ENCODE measurements around the gene ADGRG7. TPM values are rescaled to one million over a fixed set of nuclear protein-coding genes. Genes with fewer than 3 reads are reported as not detected.
A peak's percentile ranks its signal among the peaks of the same experiment; 100 is the strongest.

The ADGRG7 gene
- total RNA-seq, 2 experiments from 2014 or later = not detected

- no peaks in the 10 kb centered on the region for H3K9me3 Mint-ChIP-seq
- POLR2A ChIA-PET = no interaction called here
- H3K36me3 Mint-ChIP-seq (ENCODE audit: low read depth) = no peaks in the 10 kb centered on the region
- peaks cover 12% of the 10 kb centered on the region for H3K4me1 Mint-ChIP-seq
- no peak for DNase-seq
- H3K27ac Mint-ChIP-seq = no peak overlapping the region
- no peak overlapping the region for H3K4me3 Mint-ChIP-seq
- peaks cover 22% of the 10 kb centered on the region for H3K27me3 Mint-ChIP-seq
- CTCF ChIA-PET = no interaction called here
These were observed 562 bp downstream of the ADGRG7 start for GRCh38 chr3:100609963-100610362.

- Mint-ChIP-seq H3K4me3 (no peak overlapping the region), H3K27me3 (peaks cover 27% of the 10 kb centered on the region), H3K36me3 (ENCODE audit: low read depth) (no peaks in the 10 kb centered on the region), H3K4me1 (peaks cover 12% of the 10 kb centered on the region), H3K27ac (no peak overlapping the region), H3K9me3 (no peaks in the 10 kb centered on the region)
- ChIA-PET POLR2A (no interaction called here), CTCF (no interaction called here)
- DNase-seq = no peak
These were observed 1.8 kb downstream of the ADGRG7 start for GRCh38 chr3:100611221-100611620.

GRCh38 chr3:100613721-100614390, 4.5 kb downstream of the ADGRG7 start:
- no peak for DNase-seq
- POLR2A ChIA-PET = no interaction called here
- Mint-ChIP-seq H3K4me1 (peaks cover 11% of the 10 kb centered on the region), H3K9me3 (no peaks in the 10 kb centered on the region), H3K4me3 (no peak overlapping the region), H3K36me3 (ENCODE audit: low read depth) (no peaks in the 10 kb centered on the region), H3K27ac (no peak overlapping the region), H3K27me3 (peaks cover 24% of the 10 kb centered on the region)
- CTCF ChIA-PET = interaction anchor here (1.4 kb wide), 1 partner anchor 23 kb away, joined by 3 read pairs; no protein-coding TSS in a partner anchor

GRCh38 chr3:100614941-100615340, 5.5 kb downstream of the ADGRG7 start:
- ChIA-PET CTCF (no interaction called here), POLR2A (no interaction called here)
- H3K9me3 Mint-ChIP-seq = no peaks in the 10 kb centered on the region
- H3K36me3 Mint-ChIP-seq (ENCODE audit: low read depth) = no peaks in the 10 kb centered on the region
- peaks cover 25% of the 10 kb centered on the region for H3K27me3 Mint-ChIP-seq
- no peak overlapping the region for H3K27ac Mint-ChIP-seq
- H3K4me3 Mint-ChIP-seq = no peak overlapping the region
- H3K4me1 Mint-ChIP-seq = no peaks in the 10 kb centered on the region
- no peak for DNase-seq

GRCh38 chr3:100615684-100616083, 6.3 kb downstream of the ADGRG7 start:
- POLR2A ChIA-PET = no interaction called here
- Mint-ChIP-seq H3K27ac (no peak overlapping the region), H3K9me3 (no peaks in the 10 kb centered on the region), H3K4me1 (no peaks in the 10 kb centered on the region), H3K4me3 (no peak overlapping the region), H3K36me3 (ENCODE audit: low read depth) (no peaks in the 10 kb centered on the region), H3K27me3 (peaks cover 19% of the 10 kb centered on the region)
- CTCF ChIA-PET = no interaction called here
- no peak for DNase-seq

GRCh38 chr3:100621251-100621650, 11.8 kb downstream of the ADGRG7 start:
- no peak for DNase-seq
- H3K27ac Mint-ChIP-seq = no peak overlapping the region
- ChIA-PET CTCF (no interaction called here), POLR2A (no interaction called here)
- H3K36me3 Mint-ChIP-seq (ENCODE audit: low read depth) = no peaks in the 10 kb centered on the region
- no peaks in the 10 kb centered on the region for H3K9me3 Mint-ChIP-seq
- peaks cover 24% of the 10 kb centered on the region for H3K27me3 Mint-ChIP-seq
- H3K4me1 Mint-ChIP-seq = no peaks in the 10 kb centered on the region
- no peak overlapping the region for H3K4me3 Mint-ChIP-seq

GRCh38 chr3:100627491-100627890, 18.1 kb downstream of the ADGRG7 start:
- Mint-ChIP-seq H3K4me1 (no peaks in the 10 kb centered on the region), H3K27me3 (peaks cover 30% of the 10 kb centered on the region), H3K36me3 (ENCODE audit: low read depth) (no peaks in the 10 kb centered on the region), H3K4me3 (no peak overlapping the region), H3K27ac (no peak overlapping the region), H3K9me3 (no peaks in the 10 kb centered on the region)
- no peak for DNase-seq
- CTCF ChIA-PET = no interaction called here
- POLR2A ChIA-PET = no interaction called here

- H3K4me1 Mint-ChIP-seq = peaks cover 4% of the 10 kb centered on the region
- H3K27ac Mint-ChIP-seq = no peak overlapping the region
- no peak for DNase-seq
- H3K36me3 Mint-ChIP-seq (ENCODE audit: low read depth) = no peaks in the 10 kb centered on the region
- H3K9me3 Mint-ChIP-seq = no peaks in the 10 kb centered on the region
- ChIA-PET POLR2A (no interaction called here), CTCF (interaction anchor here (1.3 kb wide), 1 partner anchor 167 kb away, joined by 3 read pairs; no protein-coding TSS in a partner anchor)
- H3K4me3 Mint-ChIP-seq = no peak overlapping the region
- peaks cover 25% of the 10 kb centered on the region for H3K27me3 Mint-ChIP-seq
These were observed 20.2 kb downstream of the ADGRG7 start for GRCh38 chr3:100629421-100630127.

- CTCF ChIA-PET = interaction anchor here (1.3 kb wide), 1 partner anchor 168 kb away, joined by 3 read pairs; no protein-coding TSS in a partner anchor
- Mint-ChIP-seq H3K27ac (no peak overlapping the region), H3K4me1 (peaks cover 9% of the 10 kb centered on the region), H3K9me3 (no peaks in the 10 kb centered on the region), H3K4me3 (no peak overlapping the region), H3K27me3 (peaks cover 18% of the 10 kb centered on the region), H3K36me3 (ENCODE audit: low read depth) (no peaks in the 10 kb centered on the region)
- DNase-seq = no peak
- POLR2A ChIA-PET = no interaction called here
These were observed 21.3 kb downstream of the ADGRG7 start for GRCh38 chr3:100630664-100631063.

- Mint-ChIP-seq H3K4me1 (peaks cover 9% of the 10 kb centered on the region), H3K27me3 (peaks cover 14% of the 10 kb centered on the region), H3K27ac (no peak overlapping the region), H3K4me3 (no peak overlapping the region), H3K36me3 (ENCODE audit: low read depth) (no peaks in the 10 kb centered on the region), H3K9me3 (no peaks in the 10 kb centered on the region)
- ChIA-PET CTCF (no interaction called here), POLR2A (no interaction called here)
- no peak for DNase-seq
These were observed 21.8 kb downstream of the ADGRG7 start for GRCh38 chr3:100631236-100631635.

- H3K27ac Mint-ChIP-seq = no peak overlapping the region
- no peak overlapping the region for H3K4me3 Mint-ChIP-seq
These were observed 25.3 kb downstream of the ADGRG7 start for GRCh38 chr3:100634493-100635272.

GRCh38 chr3:100635273-100635701, 25.9 kb downstream of the ADGRG7 start:
- Mint-ChIP-seq H3K36me3 (ENCODE audit: low read depth) (no peaks in the 10 kb centered on the region), H3K27ac (no peak overlapping the region), H3K9me3 (no peaks in the 10 kb centered on the region), H3K4me3 (no peak overlapping the region), H3K4me1 (peaks cover 9% of the 10 kb centered on the region), H3K27me3 (peaks cover 2% of the 10 kb centered on the region)
- no peak for DNase-seq
- POLR2A ChIA-PET = no interaction called here
- CTCF ChIA-PET = interaction anchor here (0.9 to 1.4 kb wide), 2 partner anchors 173 to 320 kb away, joined by 3 to 6 read pairs; no protein-coding TSS in a partner anchor

More at GRCh38 chr3:100634493-100635272, 25.3 kb downstream of the ADGRG7 start:
- ChIA-PET POLR2A (no interaction called here), CTCF (interaction anchor here (0.7 to 1.4 kb wide), 6 partner anchors 9 to 803 kb away, joined by 3 to 6 read pairs (median 3); no protein-coding TSS in a partner anchor)
- H3K9me3 Mint-ChIP-seq = no peaks in the 10 kb centered on the region
- H3K27me3 Mint-ChIP-seq = peaks cover 2% of the 10 kb centered on the region
- peak; percentile 33 for DNase-seq
- H3K4me1 Mint-ChIP-seq = peaks cover 9% of the 10 kb centered on the region
- no peaks in the 10 kb centered on the region for H3K36me3 Mint-ChIP-seq (ENCODE audit: low read depth)

GRCh38 chr3:100637197-100637631, 27.8 kb downstream of the ADGRG7 start:
- Mint-ChIP-seq H3K9me3 (no peaks in the 10 kb centered on the region), H3K36me3 (ENCODE audit: low read depth) (no peaks in the 10 kb centered on the region), H3K27ac (no peak overlapping the region), H3K4me3 (no peak overlapping the region), H3K4me1 (peaks cover 19% of the 10 kb centered on the region), H3K27me3 (no peaks in the 10 kb centered on the region)
- CTCF ChIA-PET = interaction anchor here (1.0 kb wide), 1 partner anchor 174 kb away, joined by 3 read pairs; no protein-coding TSS in a partner anchor
- POLR2A ChIA-PET = no interaction called here
- no peak for DNase-seq
